DND-41 (cell line): ENCODE data around the gene C1orf21.

Experiments used
- ATAC-seq: fragments of 200-7000 bp; cut with Tn5 transposase; 3 replicates; pipeline ENCODE4 v1.9.1; 2021; ENCODE audit warnings: low read depth; ENCODE audit not compliant: insufficient read depth
- DNase-seq: peaks from one replicate; pipeline ENCODE4 v3.0.0-alpha.2; 2020
- H2AFZ ChIP-seq: 2 replicates; pipeline ENCODE4 v1.6.0; 2012; ENCODE audit warnings: low read depth, low read length
- H3K27ac ChIP-seq: 2 replicates; pipeline ENCODE4 v1.5.1; 2012; ENCODE audit warnings: low read length, inconsistent platforms
- H3K27me3 ChIP-seq: fragments of 200-600 bp; sonication (generic); 2 replicates; pipeline ENCODE4 v1.6.0; 2012; ENCODE audit warnings: low read length, mild to moderate bottlenecking, inconsistent platforms; ENCODE audit not compliant: insufficient read depth, poor library complexity
- H3K36me3 ChIP-seq: 2 replicates; pipeline ENCODE4 v1.5.1; 2012; ENCODE audit warnings: low read length, inconsistent platforms; ENCODE audit not compliant: insufficient read depth
- H3K4me1 ChIP-seq: 2 replicates; pipeline ENCODE4 v1.5.1; 2012; ENCODE audit warnings: mild to moderate bottlenecking, low read length; ENCODE audit not compliant: insufficient read depth
- H3K4me2 ChIP-seq: 2 replicates; pipeline ENCODE4 v1.6.0; 2012; ENCODE audit warnings: mild to moderate bottlenecking, moderate library complexity, low read length, inconsistent platforms; ENCODE audit not compliant: insufficient read depth
- H3K4me3 ChIP-seq, 2 experiments: fragments of 200-600 bp in 1 of 2; shearing (Covaris generic) in 1 of 2; 2 replicates each; pipeline ENCODE4 v1.5.1; 2012 to 2016; ENCODE audit warnings: inconsistent platforms in 2 of 2, low read length in 2 of 2, mild to moderate bottlenecking in 2 of 2, low read depth in 1 of 2, moderate library complexity in 1 of 2
- H3K79me2 ChIP-seq: 2 replicates; pipeline ENCODE4 v1.6.0; 2012; ENCODE audit warnings: low read length, inconsistent platforms; ENCODE audit not compliant: insufficient read depth
- H3K9ac ChIP-seq: 2 replicates; pipeline ENCODE4 v1.6.0; 2012; ENCODE audit warnings: low read depth, mild to moderate bottlenecking, inconsistent platforms, low read length, moderate library complexity
- H3K9me3 ChIP-seq: 2 replicates; pipeline ENCODE4 v1.5.1; 2012; ENCODE audit warnings: low read length, moderate library complexity, mild to moderate bottlenecking, inconsistent platforms; ENCODE audit not compliant: insufficient read depth, severe bottlenecking
- H4K20me1 ChIP-seq: 2 replicates; pipeline ENCODE4 v1.6.0; 2012; ENCODE audit warnings: low read length; ENCODE audit not compliant: insufficient read depth
- CTCF ChIP-seq: IDR thresholded peaks from 2 replicates; pipeline ENCODE4 v1.5.1; 2012; ENCODE audit warnings: borderline replicate concordance, low read length, moderate library complexity, mild to moderate bottlenecking; ENCODE audit not compliant: poor library complexity, severe bottlenecking; ENCODE audit errors: extremely low read depth
- EZH2 ChIP-seq: IDR thresholded peaks from 3 replicates; pipeline ENCODE4 v1.6.1; 2012; ENCODE audit warnings: borderline replicate concordance, low read depth, mild to moderate bottlenecking, moderate library complexity, low read length, inconsistent platforms; ENCODE audit not compliant: severe bottlenecking

The C1orf21 gene

GRCh38 chr1:184438363-184438762, 51.5 kb downstream of the C1orf21 start:
- no peaks in the 10 kb centered on the region for H3K9me3 ChIP-seq
- no peak for DNase-seq
- TF ChIP-seq CTCF (no peak), EZH2 (no peak)
- H3K4me2 ChIP-seq, result no peak overlapping the region
- H3K4me3 ChIP-seq, result no peak overlapping the region
- H3K9ac ChIP-seq, result no peak overlapping the region
- H3K27me3 ChIP-seq, result no peaks in the 10 kb centered on the region
- H2AFZ ChIP-seq, result no peak overlapping the region
- H3K36me3 ChIP-seq, result no peaks in the 10 kb centered on the region
- ATAC-seq, result no peak
- H3K79me2 ChIP-seq, result no peaks in the 10 kb centered on the region
- no peaks in the 10 kb centered on the region for H4K20me1 ChIP-seq
- no peaks in the 10 kb centered on the region for H3K4me1 ChIP-seq
- no peak overlapping the region for H3K27ac ChIP-seq

- DNase-seq, result no peak
- no peaks in the 10 kb centered on the region for H3K79me2 ChIP-seq
- no peak overlapping the region for H3K27ac ChIP-seq
- H3K4me3 ChIP-seq, result no peak overlapping the region
- ATAC-seq, result no peak
- no peak overlapping the region for H3K9ac ChIP-seq
- TF ChIP-seq EZH2 (no peak), CTCF (no peak)
- no peaks in the 10 kb centered on the region for H3K9me3 ChIP-seq
- H3K4me2 ChIP-seq, result no peak overlapping the region
- no peak overlapping the region for H2AFZ ChIP-seq
- H3K4me1 ChIP-seq, result no peaks in the 10 kb centered on the region
- H3K27me3 ChIP-seq, result no peaks in the 10 kb centered on the region
- H3K36me3 ChIP-seq, result no peaks in the 10 kb centered on the region
- no peaks in the 10 kb centered on the region for H4K20me1 ChIP-seq
These were observed 55.4 kb downstream of the C1orf21 start for GRCh38 chr1:184442260-184442659.

DNA sequence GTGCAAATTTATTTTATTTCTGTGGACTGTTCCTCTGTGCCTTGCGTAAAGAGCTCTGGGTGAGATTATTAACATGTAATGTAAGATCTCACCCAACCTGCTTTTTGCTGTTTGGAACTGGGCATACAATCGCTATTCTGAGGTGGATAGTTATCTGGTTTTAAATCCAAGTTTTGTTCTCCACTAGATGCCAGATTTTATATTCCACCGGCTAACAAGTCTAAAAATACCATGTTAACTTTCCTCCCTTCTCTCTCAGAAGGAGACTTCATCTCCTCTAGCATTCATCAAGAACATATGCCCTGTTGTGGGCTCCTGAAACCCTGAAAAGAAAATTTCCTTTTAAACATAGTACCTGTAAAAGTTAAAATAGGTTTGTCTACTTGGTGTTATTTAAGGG, 56.4 kb downstream of the C1orf21 start:
- no peak for ATAC-seq
- no peak overlapping the region for H3K4me3 ChIP-seq
- H3K79me2 ChIP-seq, result no peaks in the 10 kb centered on the region
- no peaks in the 10 kb centered on the region for H3K9me3 ChIP-seq
- H4K20me1 ChIP-seq, result no peaks in the 10 kb centered on the region
- H3K4me1 ChIP-seq, result no peaks in the 10 kb centered on the region
- H3K9ac ChIP-seq, result no peak overlapping the region
- H3K36me3 ChIP-seq, result no peaks in the 10 kb centered on the region
- H3K27me3 ChIP-seq, result no peaks in the 10 kb centered on the region
- no peak for DNase-seq
- TF ChIP-seq EZH2 (no peak), CTCF (no peak)
- H3K27ac ChIP-seq, result no peak overlapping the region
- H3K4me2 ChIP-seq, result no peak overlapping the region
- no peak overlapping the region for H2AFZ ChIP-seq

- Histone ChIP-seq H2AFZ (no peak overlapping the region), H3K4me3 (no peak overlapping the region), H3K9me3 (no peaks in the 10 kb centered on the region), H3K79me2 (no peaks in the 10 kb centered on the region), H3K27me3 (no peaks in the 10 kb centered on the region), H3K9ac (no peak overlapping the region), H4K20me1 (no peaks in the 10 kb centered on the region), H3K36me3 (no peaks in the 10 kb centered on the region), H3K4me1 (no peaks in the 10 kb centered on the region), H3K27ac (no peak overlapping the region), H3K4me2 (no peak overlapping the region)
- DNase-seq (no peak), ATAC-seq (no peak)
- TF ChIP-seq CTCF (no peak), EZH2 (no peak)
These were observed 56.8 kb downstream of the C1orf21 start for GRCh38 chr1:184443624-184444023.
